GM18511 (cell line): ENCODE measurements around the gene STMN3.

Experiments
- ATAC-seq: cut with Tn5 transposase; IDR thresholded peaks from one replicate; pipeline ENCODE4 v1.9.1; 2021; ENCODE audit warnings: mild to moderate bottlenecking, moderate library complexity; ENCODE audit not compliant: unreplicated experiment

STMN3 gene

GRCh38 chr20:63653041-63653973 lies at the start of gene STMN3:
Gene STMN3, minus strand, starts transcription at chr20:63653424. Its CDS starts 79 bp downstream, at chr20:63653345.
- no peak for ATAC-seq

- ATAC-seq: no peak
Observed at GRCh38 chr20:63702036-63702665, 48.9 kb upstream of the STMN3 start.

GRCh38 chr20:63701329-63702035 lies 48.3 kb upstream of the STMN3 start:
- no peak for ATAC-seq

- ATAC-seq: no peak
Observed at GRCh38 chr20:63701051-63701328, 47.8 kb upstream of the STMN3 start.

- ATAC-seq: no peak
Observed at GRCh38 chr20:63700199-63701050, 47.2 kb upstream of the STMN3 start.

GRCh38 chr20:63699466-63700198 lies 46.4 kb upstream of the STMN3 start:
- no peak for ATAC-seq

- no peak for ATAC-seq
Observed at GRCh38 chr20:63698739-63699465, 45.7 kb upstream of the STMN3 start.

GRCh38 chr20:63697868-63698545 lies 44.8 kb upstream of the STMN3 start:
- no peak for ATAC-seq

GRCh38 chr20:63697357-63697867 lies 44.2 kb upstream of the STMN3 start:
- no peak for ATAC-seq

GRCh38 chr20:63696628-63697356 lies 43.6 kb upstream of the STMN3 start, which contains the start of gene TNFRSF6B:
Gene TNFRSF6B, plus strand, starts transcription at chr20:63696652. Its CDS starts 116 bp downstream, at chr20:63696768.
- no peak for ATAC-seq

GRCh38 chr20:63696306-63696627 lies 43.0 kb upstream of the STMN3 start:
- ATAC-seq: no peak

GRCh38 chr20:63695424-63696305 lies 42.4 kb upstream of the STMN3 start:
- ATAC-seq: no peak

GRCh38 chr20:63694584-63695423 lies 41.6 kb upstream of the STMN3 start:
- ATAC-seq: no peak

GRCh38 chr20:63693733-63694583 lies 40.7 kb upstream of the STMN3 start:
- no peak for ATAC-seq

GRCh38 chr20:63693083-63693732 lies 40.0 kb upstream of the STMN3 start:
- ATAC-seq: no peak
